Ammon's horn (tissue), 1 donor: ENCODE measurements around the gene CDC14A.
"Not testable (repeated sequence)": the region's sequence is repeated elsewhere in the genome, so short reads cannot be mapped to it uniquely, and the experiment has no call there.

Experiments
- DNase-seq: peaks from one replicate; pipeline ENCODE4 v3.0.0-alpha.2; 2016; ENCODE audit warnings: low spot score

The CDC14A gene

GRCh38 chr1:100337878-100338277 lies 14.4 kb upstream of the CDC14A start:
- not testable (repeated sequence) for DNase-seq

- DNase-seq: not testable (repeated sequence)
Observed at GRCh38 chr1:100339735-100340134, 12.6 kb upstream of the CDC14A start.

- no peak for DNase-seq
Observed at GRCh38 chr1:100340494-100340893, 11.8 kb upstream of the CDC14A start.

DNA sequence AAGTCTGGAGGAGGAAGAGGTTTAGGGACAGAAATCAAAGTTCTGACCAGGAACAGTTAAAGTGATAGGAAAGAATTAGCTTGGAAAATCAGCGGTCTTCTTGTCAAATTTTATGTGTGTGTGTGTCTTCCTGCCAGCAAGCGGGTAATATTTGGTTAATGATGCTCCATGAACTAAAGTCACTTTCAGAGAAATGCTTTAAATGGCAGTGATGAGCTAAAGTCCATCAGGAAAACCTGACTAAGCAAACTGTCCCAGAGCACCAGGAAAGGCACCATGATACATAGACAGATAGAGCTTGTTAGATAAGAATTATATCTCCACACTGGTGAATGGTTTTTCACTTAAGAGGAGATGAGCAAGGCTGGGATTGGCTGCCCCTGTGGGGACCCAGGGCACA lies 10.0 kb upstream of the CDC14A start:
- DNase-seq: no peak

DNA sequence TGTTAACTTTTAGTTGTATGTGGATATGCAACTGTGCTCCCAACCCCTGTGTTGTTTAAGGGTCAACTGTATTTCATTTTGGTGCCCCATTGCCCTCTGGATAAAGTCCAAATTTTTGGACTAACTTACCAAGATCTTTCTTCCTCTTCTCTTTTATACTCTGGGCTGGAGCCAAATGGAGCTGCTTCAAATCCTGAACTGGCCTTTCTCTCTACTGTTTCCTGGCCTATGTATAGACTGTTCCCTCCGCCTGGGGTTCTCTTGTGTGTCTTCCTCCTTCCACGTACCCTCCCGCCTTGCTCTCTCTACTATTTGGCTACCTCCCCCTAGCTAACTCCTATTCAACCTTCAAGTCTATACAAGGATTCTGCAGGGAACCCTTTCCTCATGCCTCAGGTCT lies 8.4 kb upstream of the CDC14A start:
- peak; percentile 31 for DNase-seq

- DNase-seq: no peak
Observed at GRCh38 chr1:100344774-100345173, 7.5 kb upstream of the CDC14A start.

- no peak for DNase-seq
Observed at GRCh38 chr1:100346387-100346786, 5.9 kb upstream of the CDC14A start.

- DNase-seq: no peak
Observed at GRCh38 chr1:100347009-100347966, 5.0 kb upstream of the CDC14A start.

DNA sequence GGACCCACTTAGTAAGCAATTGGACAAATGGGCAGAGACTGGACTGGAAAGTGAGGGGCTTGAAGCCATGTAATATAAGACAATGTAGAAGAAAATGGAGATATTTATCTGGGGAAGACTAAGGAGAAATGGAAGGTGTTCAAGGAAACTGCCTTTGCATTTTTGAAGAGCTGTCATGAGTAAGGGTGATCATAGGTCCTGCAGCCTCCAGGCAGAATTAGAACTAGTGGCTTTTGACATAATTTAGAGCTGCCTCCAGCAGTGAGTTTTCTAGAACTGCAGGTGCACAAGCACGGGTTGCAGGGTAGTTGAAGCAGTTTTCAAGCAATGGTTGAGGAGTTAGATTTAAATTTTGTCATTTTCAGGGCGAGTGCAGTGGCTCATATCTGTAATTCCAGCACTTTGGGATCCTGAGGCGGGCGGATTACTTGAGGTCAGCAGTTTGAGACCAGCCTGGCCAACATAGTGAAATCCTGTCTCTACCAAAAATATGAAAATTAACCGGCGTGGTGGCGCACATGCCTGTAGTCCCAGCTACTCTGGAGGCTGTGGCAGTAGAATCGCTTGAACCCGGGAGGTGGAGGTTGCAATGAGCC lies 3.7 kb upstream of the CDC14A start:
- DNase-seq: no peak

DNA sequence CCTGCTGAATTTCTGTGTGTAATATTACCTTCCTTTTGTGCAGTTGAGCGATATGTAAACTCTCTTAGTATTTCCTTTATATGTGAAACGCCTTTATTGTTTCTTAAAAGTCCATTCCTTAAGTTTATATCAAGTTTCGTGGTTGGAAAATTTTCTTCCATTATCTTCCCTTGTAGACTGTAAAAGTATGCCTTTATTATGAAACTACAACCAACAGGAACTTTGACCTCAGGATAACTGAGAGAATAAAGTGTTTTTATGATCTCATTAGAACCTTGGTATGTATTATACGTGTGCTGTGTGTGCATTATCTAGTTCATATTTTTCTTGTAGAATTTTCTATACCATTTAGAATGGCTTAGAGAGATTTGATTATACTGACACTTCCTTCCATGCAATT lies 3.1 kb upstream of the CDC14A start:
- no peak for DNase-seq

- no peak for DNase-seq
Observed at GRCh38 chr1:100350787-100351094, 1.6 kb upstream of the CDC14A start.

GRCh38 chr1:100351095-100351887 lies 1.0 kb upstream of the CDC14A start:
- peak; percentile 92 for DNase-seq

DNA sequence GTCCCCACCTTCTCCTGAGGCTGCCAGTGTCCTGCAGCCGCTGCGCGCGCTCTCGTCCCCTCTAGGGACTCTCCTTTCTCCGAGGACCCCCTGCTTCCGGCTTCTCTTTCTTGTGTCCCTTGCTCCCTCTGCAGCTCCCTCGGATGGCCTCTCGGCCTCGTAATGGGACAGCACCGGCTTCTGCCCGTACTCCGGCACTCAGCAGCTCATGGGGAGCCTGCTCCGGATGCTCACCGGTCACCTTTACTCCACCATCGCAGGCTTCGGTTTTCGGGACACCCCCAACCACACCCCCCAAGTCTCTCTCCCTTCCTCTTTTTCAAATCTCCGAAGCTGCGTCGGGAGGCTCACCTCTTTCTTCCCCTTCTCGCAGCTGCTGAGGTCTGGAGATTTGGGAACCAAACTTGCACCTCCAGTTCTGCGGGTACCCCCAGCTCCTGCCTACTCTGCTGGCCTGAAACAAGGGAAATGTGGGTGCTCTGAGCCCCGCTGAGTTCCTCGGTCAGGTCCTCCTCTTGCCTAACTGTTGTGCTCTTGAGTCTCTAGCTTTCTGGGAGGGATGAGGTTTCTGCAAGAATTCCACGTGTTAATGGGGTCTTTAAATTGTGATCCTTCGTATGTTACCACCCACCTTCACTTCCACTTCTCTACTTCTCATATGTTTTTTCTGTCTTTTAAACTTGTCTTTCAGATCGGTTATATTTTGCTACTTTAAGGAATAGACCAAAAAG lies 930 bp downstream of the CDC14A start:
- DNase-seq: peak; percentile 33

DNA sequence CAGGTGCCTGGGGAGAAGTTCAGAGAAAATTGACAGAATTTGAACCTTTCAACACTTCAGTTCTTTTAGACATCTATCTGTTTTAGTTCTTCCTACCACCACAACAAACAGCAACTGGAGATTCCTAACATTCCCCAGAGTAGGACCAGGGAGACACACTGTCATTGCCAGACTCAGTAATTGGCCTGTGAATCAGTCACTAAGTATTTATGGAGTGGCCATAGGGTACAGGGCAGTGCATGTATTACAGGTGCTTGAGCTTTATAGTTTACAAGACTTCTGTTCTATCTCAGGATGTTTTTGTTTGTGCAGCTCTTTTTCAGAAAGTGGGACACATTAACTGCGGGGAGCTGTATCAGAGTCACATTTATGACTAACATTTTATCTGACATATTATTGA lies 1.7 kb downstream of the CDC14A start:
- no peak for DNase-seq

GRCh38 chr1:100354971-100355394 lies 2.7 kb downstream of the CDC14A start:
- peak; percentile 36 for DNase-seq

GRCh38 chr1:100358210-100358609 lies 5.9 kb downstream of the CDC14A start:
- no peak for DNase-seq

DNA sequence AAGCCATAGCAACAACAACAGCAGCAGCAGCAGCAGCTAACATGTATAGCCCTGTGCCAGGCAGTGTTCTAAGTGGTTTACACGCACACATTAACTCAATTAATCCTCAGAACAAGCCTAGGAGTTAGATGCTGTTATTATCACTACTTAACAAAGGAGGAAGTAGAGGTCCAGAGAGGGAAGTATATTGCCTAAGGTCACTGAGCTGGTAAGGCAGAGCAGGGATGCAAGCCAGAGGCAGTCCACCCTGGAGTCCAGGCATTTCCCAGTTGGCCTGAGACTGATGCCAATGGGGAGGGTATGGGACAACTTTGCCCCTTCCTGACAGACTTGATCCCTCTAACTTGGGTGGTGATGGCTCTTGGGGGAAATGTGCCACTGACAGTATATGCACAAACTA lies 6.8 kb downstream of the CDC14A start:
- no peak for DNase-seq

- DNase-seq: peak; percentile 39
Observed at GRCh38 chr1:100360790-100361510, 8.6 kb downstream of the CDC14A start.

DNA sequence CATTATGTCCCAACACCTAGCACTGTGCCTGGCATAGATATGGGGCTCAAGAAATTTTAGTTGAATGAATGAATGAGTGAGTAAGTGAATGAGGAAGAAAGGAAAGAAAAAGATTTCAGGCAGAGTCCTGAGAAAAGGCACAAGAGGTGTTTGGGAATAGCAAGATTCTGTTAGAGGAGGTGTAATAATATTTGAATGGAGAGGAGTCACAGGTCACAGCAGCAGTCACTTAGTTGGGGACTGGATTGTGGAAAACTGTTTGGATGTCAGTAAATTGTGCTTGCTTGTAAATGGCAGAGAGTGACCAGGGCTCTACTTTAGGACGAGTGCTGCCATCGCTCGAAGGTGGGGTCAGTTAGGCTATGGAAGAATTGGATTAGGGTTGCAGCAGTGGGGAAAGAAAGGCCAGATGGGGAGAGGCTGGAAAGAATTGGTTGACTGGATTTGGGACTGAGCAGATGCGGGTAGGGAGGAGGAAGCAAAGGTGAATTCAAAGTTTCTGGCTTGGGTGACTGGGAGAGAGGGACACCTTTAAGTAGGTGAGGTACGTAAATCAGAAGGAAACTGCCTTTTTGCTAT lies 9.3 kb downstream of the CDC14A start:
- DNase-seq: no peak

GRCh38 chr1:100362821-100363466 lies 10.6 kb downstream of the CDC14A start:
- no peak for DNase-seq

DNA sequence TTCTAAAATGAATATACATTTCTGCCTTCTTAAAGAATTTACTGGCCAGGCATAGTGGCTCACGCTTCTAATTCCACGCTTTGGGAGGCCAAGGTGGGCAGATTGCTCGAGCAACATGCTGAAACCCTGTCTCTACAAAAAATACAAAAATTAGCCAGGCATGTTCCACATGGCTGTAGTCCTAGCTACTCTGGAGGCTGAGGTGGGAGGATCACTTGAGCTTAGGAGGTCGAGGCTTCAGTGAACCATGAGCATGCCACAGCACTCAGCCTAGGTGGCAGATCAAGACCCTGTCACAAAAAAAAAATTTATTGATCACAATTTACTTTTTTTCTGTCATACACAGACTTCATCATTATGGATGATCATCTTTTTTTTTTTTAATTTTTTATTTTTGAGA lies 11.5 kb downstream of the CDC14A start:
- no peak for DNase-seq
